Muscle layer of colon (tissue), 2 donors: ENCODE measurements around the gene ZNF444.
"Not testable (repeated sequence)": the region's sequence is repeated elsewhere in the genome, so short reads cannot be mapped to it uniquely, and the experiment has no call there.

Source experiments
- H3K27ac ChIP-seq: one replicate; pipeline ENCODE4 v1.7.0; 2013; ENCODE audit warnings: low read depth, mild to moderate bottlenecking, low read length, moderate library complexity
- H3K27me3 ChIP-seq, 2 donors: one replicate each; pipeline ENCODE4 v1.7.0; 2013; ENCODE audit warnings: low read length in 2 of 2, mild to moderate bottlenecking in 2 of 2; ENCODE audit not compliant: insufficient read depth in 2 of 2, control insufficient read depth in 1 of 2
- H3K36me3 ChIP-seq: one replicate; pipeline ENCODE4 v1.7.0; 2013; ENCODE audit warnings: mild to moderate bottlenecking, low read length; ENCODE audit not compliant: insufficient read depth
- H3K4me1 ChIP-seq: one replicate; pipeline ENCODE4 v1.7.0; 2013; ENCODE audit warnings: mild to moderate bottlenecking, low read length; ENCODE audit not compliant: insufficient read depth
- H3K4me3 ChIP-seq, 2 donors: one replicate each; pipeline ENCODE4 v1.7.0; 2013; ENCODE audit warnings: low read length in 2 of 2, low read depth in 1 of 2, mild to moderate bottlenecking in 1 of 2, moderate library complexity in 1 of 2
- H3K9ac ChIP-seq: one replicate; pipeline ENCODE4 v1.7.0; 2013; ENCODE audit warnings: low read length
- H3K9me3 ChIP-seq: one replicate; pipeline ENCODE4 v1.7.0; 2013; ENCODE audit warnings: mild to moderate bottlenecking, low read length
- donor health status: abdominal sarcoma.
- donor health status: Adenocarcinoma of cecum.

ZNF444 gene

GRCh38 chr19:56174550-56174949, 33.5 kb downstream of the ZNF444 start:
- H3K36me3 ChIP-seq, result no peaks in the 10 kb centered on the region
- no peak overlapping the region for H3K9ac ChIP-seq
- H3K9me3 ChIP-seq, result no peaks in the 10 kb centered on the region
- no peak overlapping the region for H3K4me3 ChIP-seq
- no peaks in the 10 kb centered on the region for H3K4me1 ChIP-seq
- no peak overlapping the region for H3K27ac ChIP-seq
- peaks cover 0 to 20% of the 10 kb centered on the region in 2 donors for H3K27me3 ChIP-seq

GRCh38 chr19:56175861-56176307, 34.8 kb downstream of the ZNF444 start, which contains the start of gene GALP:
Gene GALP (plus strand): TSS chr19:56176008. CDS start chr19:56177109, 1,101 bp downstream.
- peaks cover 0 to 20% of the 10 kb centered on the region in 2 donors for H3K27me3 ChIP-seq
- H3K27ac ChIP-seq, H3K9me3 ChIP-seq, H3K36me3 ChIP-seq, H3K4me1 ChIP-seq, H3K4me3 ChIP-seq, H3K9ac ChIP-seq: not testable (repeated sequence)

GRCh38 chr19:56176310-56176709, 35.2 kb downstream of the ZNF444 start:
- not testable (repeated sequence) for H3K9ac ChIP-seq, H3K9me3 ChIP-seq, H3K27ac ChIP-seq, H3K4me3 ChIP-seq, H3K4me1 ChIP-seq, H3K36me3 ChIP-seq
- H3K27me3 ChIP-seq, result peaks cover 0 to 20% of the 10 kb centered on the region in 2 donors

- Histone ChIP-seq H3K4me3 (no peak overlapping the region), H3K27me3 (peaks cover 0 to 20% of the 10 kb centered on the region in 2 donors)
Measured at GRCh38 chr19:56176881-56177280, 35.8 kb downstream of the ZNF444 start.

GRCh38 chr19:56177564-56178243, 36.6 kb downstream of the ZNF444 start:
- Histone ChIP-seq H3K27me3 (peaks cover 0 to 20% of the 10 kb centered on the region in 2 donors), H3K9ac (no peak overlapping the region), H3K4me3 (no peak overlapping the region), H3K36me3 (no peaks in the 10 kb centered on the region), H3K27ac (no peak overlapping the region), H3K9me3 (no peaks in the 10 kb centered on the region), H3K4me1 (no peaks in the 10 kb centered on the region)

More at GRCh38 chr19:56176881-56177280, 35.8 kb downstream of the ZNF444 start:
- H3K9me3 ChIP-seq, result no peaks in the 10 kb centered on the region
- no peaks in the 10 kb centered on the region for H3K4me1 ChIP-seq
- no peaks in the 10 kb centered on the region for H3K36me3 ChIP-seq
- H3K27ac ChIP-seq, result no peak overlapping the region
- H3K9ac ChIP-seq, result no peak overlapping the region

GRCh38 chr19:56189785-56190184, 48.7 kb downstream of the ZNF444 start:
- no peaks in the 10 kb centered on the region for H3K4me1 ChIP-seq
- H3K9ac ChIP-seq, result no peak overlapping the region
- H3K9me3 ChIP-seq, result no peaks in the 10 kb centered on the region
- no peak overlapping the region for H3K27ac ChIP-seq
- H3K4me3 ChIP-seq, result no peak overlapping the region
- no peaks in the 10 kb centered on the region for H3K27me3 ChIP-seq
- no peaks in the 10 kb centered on the region for H3K36me3 ChIP-seq

GRCh38 chr19:56191115-56191514, 50.0 kb downstream of the ZNF444 start:
- H3K27me3 ChIP-seq, result no peaks in the 10 kb centered on the region
- no peaks in the 10 kb centered on the region for H3K36me3 ChIP-seq
- H3K27ac ChIP-seq, result no peak overlapping the region
- H3K4me3 ChIP-seq, result no peak overlapping the region
- no peak overlapping the region for H3K9ac ChIP-seq
- H3K9me3 ChIP-seq, result no peaks in the 10 kb centered on the region
- H3K4me1 ChIP-seq, result no peaks in the 10 kb centered on the region

GRCh38 chr19:56191711-56192110, 50.6 kb downstream of the ZNF444 start:
- H3K9ac ChIP-seq, result no peak overlapping the region
- H3K27me3 ChIP-seq, result no peaks in the 10 kb centered on the region
- H3K27ac ChIP-seq, result no peak overlapping the region
- H3K4me3 ChIP-seq, result no peak overlapping the region
- no peaks in the 10 kb centered on the region for H3K4me1 ChIP-seq
- no peaks in the 10 kb centered on the region for H3K36me3 ChIP-seq
- H3K9me3 ChIP-seq, result no peaks in the 10 kb centered on the region

GRCh38 chr19:56193981-56194640, 53.0 kb downstream of the ZNF444 start:
- H3K4me3 ChIP-seq, result no peak overlapping the region
- no peak overlapping the region for H3K9ac ChIP-seq
- H3K9me3 ChIP-seq, result no peaks in the 10 kb centered on the region
- no peak overlapping the region for H3K27ac ChIP-seq
- no peaks in the 10 kb centered on the region for H3K36me3 ChIP-seq
- H3K27me3 ChIP-seq, result no peaks in the 10 kb centered on the region
- no peaks in the 10 kb centered on the region for H3K4me1 ChIP-seq

- H3K4me3 ChIP-seq, H3K36me3 ChIP-seq, H3K9me3 ChIP-seq, H3K27me3 ChIP-seq, H3K27ac ChIP-seq, H3K4me1 ChIP-seq, H3K9ac ChIP-seq: not testable (repeated sequence)
Measured at GRCh38 chr19:56197646-56198045, 56.6 kb downstream of the ZNF444 start, which contains the start of gene ZSCAN5B. Gene ZSCAN5B (minus strand): TSS chr19:56197783. CDS start chr19:56193052, 4,731 bp downstream.

- Histone ChIP-seq H3K36me3 (no peaks in the 10 kb centered on the region), H3K4me3 (no peak overlapping the region), H3K27me3 (no peaks in the 10 kb centered on the region), H3K9ac (no peak overlapping the region), H3K27ac (no peak overlapping the region), H3K9me3 (no peaks in the 10 kb centered on the region), H3K4me1 (no peaks in the 10 kb centered on the region)
Measured at GRCh38 chr19:56199687-56200086, 58.6 kb downstream of the ZNF444 start.
